Mononuclear cell (primary cell): ENCODE results near the gene CDH2. TPM values are rescaled to one million over a fixed set of nuclear protein-coding genes. Genes with fewer than 3 reads are reported as not detected.

Source experiments
- H3K27me3 ChIP-seq: 2 replicates; pipeline ENCODE4 v1.6.0; 2011; ENCODE audit warnings: low read length, control low read depth; ENCODE audit not compliant: insufficient read depth
- H3K4me1 ChIP-seq: 2 replicates; pipeline ENCODE4 v1.5.1; 2011; ENCODE audit warnings: mild to moderate bottlenecking, low read length, control low read depth; ENCODE audit not compliant: insufficient read depth
- H3K4me3 ChIP-seq: 2 replicates; pipeline ENCODE4 v1.5.1; 2011; ENCODE audit warnings: mild to moderate bottlenecking, low read length, moderate library complexity
- H3K9me3 ChIP-seq: 2 replicates; pipeline ENCODE4 v1.5.1; 2011; ENCODE audit warnings: low read depth, mild to moderate bottlenecking, control low read depth, low read length
- total RNA-seq: library from RNA; depleted of rRNA; stranded (reverse); fragments of >200 nt; gene quantifications from one replicate; pipeline ENCODE4 v1.2.3, GENCODE V29; 2012

CDH2 gene
- total RNA-seq, 1 donor = not detected

- H3K4me1 ChIP-seq = no peaks in the 10 kb centered on the region
- H3K4me3 ChIP-seq = no peak overlapping the region
- H3K27me3 ChIP-seq = no peaks in the 10 kb centered on the region
- no peaks in the 10 kb centered on the region for H3K9me3 ChIP-seq
Observed at GRCh38 chr18:27996801-27997272, 180.1 kb downstream of the CDH2 start.

DNA sequence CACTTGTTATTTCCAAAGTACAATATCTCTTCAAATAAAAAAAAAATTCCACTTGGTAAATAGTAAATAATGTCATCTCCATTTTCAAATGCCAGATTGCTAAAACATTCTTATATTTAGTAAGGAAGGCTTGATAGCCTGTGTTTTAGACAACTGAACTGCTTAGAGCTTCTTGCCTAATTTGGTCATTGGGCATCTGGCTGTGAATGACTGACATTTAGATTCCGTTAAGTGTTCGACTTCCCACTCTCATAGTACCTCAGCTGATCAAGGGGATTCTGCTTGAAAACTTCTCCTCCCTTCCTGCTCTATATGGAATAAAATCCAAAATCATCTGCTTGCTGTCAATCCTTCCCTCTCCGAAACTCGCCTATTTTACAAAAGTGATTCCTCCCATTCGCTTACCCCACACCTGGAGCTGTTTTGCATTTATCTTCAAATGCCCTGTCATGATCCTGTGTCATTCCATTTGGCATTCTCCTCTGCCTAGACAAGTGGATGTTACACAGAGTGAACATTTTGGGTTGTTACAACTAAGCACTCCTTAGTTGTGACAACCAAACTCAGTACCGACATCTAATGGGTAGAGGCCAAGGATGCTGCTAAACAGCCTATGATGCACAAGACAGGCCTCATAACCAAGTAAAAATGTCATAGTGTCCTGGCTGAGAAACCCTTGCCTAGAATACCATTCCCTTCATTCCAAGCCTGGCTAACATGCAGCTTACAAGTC, 181.0 kb downstream of the CDH2 start:
- H3K9me3 ChIP-seq = no peaks in the 10 kb centered on the region
- H3K4me1 ChIP-seq = no peaks in the 10 kb centered on the region
- H3K4me3 ChIP-seq = no peak overlapping the region
- H3K27me3 ChIP-seq = no peaks in the 10 kb centered on the region

DNA sequence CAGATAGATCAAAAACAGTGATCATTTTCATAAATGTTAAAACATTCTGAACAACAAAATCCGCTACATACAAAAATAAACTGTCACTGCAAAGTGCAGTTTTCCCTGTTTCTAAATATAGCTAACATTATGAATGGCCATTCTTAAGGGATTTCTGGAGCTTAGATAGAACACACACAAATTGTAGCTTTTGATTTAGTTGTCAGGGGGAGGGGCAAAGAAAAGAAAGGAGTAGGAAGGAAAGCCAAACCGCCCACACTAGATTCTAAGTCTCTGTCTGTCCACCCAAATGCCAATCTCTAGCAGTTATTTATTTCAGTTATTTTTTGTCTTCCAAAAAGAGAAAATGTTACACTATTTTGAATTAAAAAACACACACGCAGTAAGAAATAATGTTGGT, 182.4 kb downstream of the CDH2 start:
- no peak overlapping the region for H3K4me3 ChIP-seq
- H3K27me3 ChIP-seq = no peaks in the 10 kb centered on the region
- H3K9me3 ChIP-seq = no peaks in the 10 kb centered on the region
- no peaks in the 10 kb centered on the region for H3K4me1 ChIP-seq

DNA sequence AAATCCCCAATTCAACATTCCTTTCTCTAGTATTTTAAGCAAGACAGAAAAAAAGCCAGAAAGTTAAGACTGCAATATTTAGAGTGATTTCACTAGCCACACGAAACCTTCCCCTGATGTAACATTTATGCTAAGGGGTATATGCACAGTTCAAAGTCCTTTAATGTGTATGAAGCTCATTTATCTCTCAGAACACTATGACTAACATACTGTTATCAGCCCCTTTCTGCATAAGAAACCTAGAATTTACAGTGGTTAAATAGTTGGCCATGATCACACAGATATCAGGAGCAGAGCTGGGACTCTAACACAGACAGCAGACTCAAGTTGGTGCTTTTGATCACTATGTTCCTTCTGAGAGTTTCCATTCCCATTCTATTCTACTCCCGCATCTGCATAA, 185.5 kb downstream of the CDH2 start:
- H3K27me3 ChIP-seq = no peaks in the 10 kb centered on the region
- no peaks in the 10 kb centered on the region for H3K4me1 ChIP-seq
- H3K9me3 ChIP-seq = no peaks in the 10 kb centered on the region
- no peak overlapping the region for H3K4me3 ChIP-seq

DNA sequence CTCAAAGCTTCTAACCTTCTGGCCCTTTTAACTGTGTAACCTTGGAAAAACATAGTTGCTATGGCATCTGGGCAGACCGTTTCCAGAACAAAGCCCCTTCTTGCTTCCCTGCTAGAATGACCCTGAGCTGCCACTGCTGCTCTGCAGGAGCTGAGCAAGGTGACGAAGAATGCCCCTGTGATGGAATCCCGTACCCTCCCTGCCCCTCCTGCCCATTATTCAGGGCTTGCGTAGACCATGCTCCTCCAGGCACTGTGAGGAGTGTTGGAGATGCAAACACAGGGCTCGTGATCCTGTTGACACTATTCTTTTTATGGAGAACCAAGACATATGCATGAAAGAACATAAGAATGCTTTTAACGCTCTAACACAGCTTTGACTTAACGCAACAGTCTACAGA, 191.1 kb downstream of the CDH2 start:
- Histone ChIP-seq H3K9me3 (no peaks in the 10 kb centered on the region), H3K4me3 (no peak overlapping the region), H3K4me1 (no peaks in the 10 kb centered on the region), H3K27me3 (no peaks in the 10 kb centered on the region)

DNA sequence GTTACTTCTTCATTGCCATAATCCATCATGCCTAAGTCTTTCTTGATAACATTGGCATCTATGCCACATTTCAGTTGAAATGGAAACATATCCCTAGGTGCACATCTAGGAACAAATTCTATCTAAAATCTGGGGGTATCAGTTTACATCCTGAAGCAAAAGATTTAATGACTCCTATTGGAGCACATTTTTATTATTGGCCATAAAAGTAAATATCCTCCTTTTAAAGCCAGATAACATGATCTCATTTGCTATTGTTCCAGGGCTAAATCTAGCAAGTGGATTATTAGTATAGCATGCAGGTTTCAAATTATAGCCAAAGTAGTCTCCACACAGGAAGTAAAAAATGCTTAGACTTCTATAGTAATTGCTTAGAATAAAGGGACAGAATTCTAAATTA, 193.2 kb downstream of the CDH2 start:
- Histone ChIP-seq H3K4me3 (no peak overlapping the region), H3K9me3 (no peaks in the 10 kb centered on the region), H3K27me3 (no peaks in the 10 kb centered on the region), H3K4me1 (no peaks in the 10 kb centered on the region)

DNA sequence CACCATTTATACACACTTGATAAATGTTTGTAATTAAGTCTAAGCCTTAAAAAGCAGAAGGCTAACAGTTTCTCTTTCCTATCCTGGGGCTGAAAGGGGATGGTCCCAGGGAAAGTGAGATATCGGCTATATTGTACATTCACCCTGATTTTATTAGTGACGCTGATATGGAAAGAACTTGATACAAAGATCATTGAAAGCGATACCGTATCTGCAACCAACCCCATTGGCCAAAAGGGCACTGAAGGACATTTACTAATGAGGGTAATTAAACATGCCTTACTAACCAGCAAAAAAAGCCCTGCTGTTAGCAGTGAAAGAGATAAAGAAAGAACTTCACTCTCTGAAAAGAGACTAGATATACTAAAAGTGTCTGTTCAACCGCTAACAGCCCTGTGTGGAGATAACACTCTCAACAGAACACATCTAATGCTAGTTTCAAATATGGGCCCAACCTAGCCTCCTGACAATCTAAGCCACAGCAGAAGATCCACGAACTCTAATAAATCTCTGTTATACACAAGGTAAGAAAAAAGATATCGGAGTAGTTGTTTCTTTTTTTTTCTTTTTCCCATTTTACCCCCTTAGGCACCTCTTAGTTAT, 200.0 kb downstream of the CDH2 start:
- H3K4me3 ChIP-seq = no peak overlapping the region
- H3K27me3 ChIP-seq = no peaks in the 10 kb centered on the region
- no peaks in the 10 kb centered on the region for H3K4me1 ChIP-seq
- no peaks in the 10 kb centered on the region for H3K9me3 ChIP-seq

- Histone ChIP-seq H3K9me3 (no peaks in the 10 kb centered on the region), H3K27me3 (no peaks in the 10 kb centered on the region), H3K4me3 (no peak overlapping the region), H3K4me1 (no peaks in the 10 kb centered on the region)
Observed at GRCh38 chr18:27970321-27970720, 206.6 kb downstream of the CDH2 start.

DNA sequence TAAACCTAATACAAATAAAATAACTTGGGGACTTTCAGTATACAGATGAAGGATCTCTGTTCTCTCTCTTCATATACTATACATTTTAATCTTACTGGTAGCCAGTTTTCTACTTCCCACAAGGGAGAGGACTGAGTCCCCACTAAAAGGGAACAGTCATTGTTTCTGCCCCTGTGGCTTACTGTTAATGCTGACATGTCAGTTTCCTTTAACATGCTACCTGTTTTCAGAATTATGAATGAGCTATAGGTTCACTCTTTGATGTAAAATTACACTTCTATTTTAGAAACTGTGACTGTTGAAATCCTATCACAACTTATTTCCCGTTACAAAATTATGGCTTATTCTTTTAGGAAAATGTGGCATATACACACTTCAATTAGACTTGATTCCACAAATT, 207.7 kb downstream of the CDH2 start:
- Histone ChIP-seq H3K27me3 (no peaks in the 10 kb centered on the region), H3K9me3 (no peaks in the 10 kb centered on the region), H3K4me3 (no peak overlapping the region), H3K4me1 (no peaks in the 10 kb centered on the region)

DNA sequence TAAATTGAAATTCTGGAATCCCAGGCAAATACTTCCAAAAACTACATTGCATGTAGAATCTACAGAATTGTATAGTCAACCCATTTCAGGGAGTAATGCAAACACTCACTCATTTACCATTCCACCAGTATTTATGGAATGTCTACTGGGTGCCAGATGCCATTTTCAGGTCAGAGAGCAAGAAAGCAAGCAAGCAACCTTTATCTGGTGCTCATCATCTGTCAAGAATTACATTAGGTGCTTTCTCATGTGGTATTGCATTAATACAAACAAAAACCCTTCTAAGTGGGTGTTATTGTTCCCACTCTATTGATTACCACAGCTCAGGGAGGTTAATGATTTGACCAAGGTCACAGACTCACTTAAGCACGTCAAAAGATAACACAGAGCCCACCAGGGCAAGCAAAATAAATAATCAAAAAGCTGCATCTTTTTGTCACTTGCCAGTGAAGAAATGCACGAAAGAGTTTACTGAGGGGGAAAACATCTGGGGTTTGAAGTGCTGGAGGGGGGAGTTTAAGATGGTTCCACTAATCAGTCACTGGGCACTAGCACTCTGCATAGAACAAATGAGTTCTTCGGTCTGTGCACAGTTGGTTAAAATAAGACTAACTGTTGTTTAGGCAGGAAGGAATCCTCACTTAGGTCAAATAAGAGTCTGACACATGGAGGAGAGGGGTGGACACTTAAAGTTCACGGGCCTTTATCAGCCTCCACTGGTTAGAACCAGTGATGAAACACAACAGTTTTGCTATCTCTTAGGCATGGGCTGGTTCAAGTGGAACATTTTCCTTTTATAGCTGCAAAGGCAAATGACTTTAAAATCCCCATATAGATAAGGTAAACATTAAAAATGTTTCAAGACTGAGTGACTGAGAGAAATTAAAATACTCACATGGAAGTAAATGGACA, 208.8 kb downstream of the CDH2 start:
- H3K27me3 ChIP-seq = no peaks in the 10 kb centered on the region
- no peak overlapping the region for H3K4me3 ChIP-seq
- H3K4me1 ChIP-seq = no peaks in the 10 kb centered on the region
- H3K9me3 ChIP-seq = no peaks in the 10 kb centered on the region

GRCh38 chr18:27966881-27967280, 210.0 kb downstream of the CDH2 start:
- Histone ChIP-seq H3K27me3 (no peaks in the 10 kb centered on the region), H3K4me3 (no peak overlapping the region), H3K9me3 (no peaks in the 10 kb centered on the region), H3K4me1 (no peaks in the 10 kb centered on the region)

DNA sequence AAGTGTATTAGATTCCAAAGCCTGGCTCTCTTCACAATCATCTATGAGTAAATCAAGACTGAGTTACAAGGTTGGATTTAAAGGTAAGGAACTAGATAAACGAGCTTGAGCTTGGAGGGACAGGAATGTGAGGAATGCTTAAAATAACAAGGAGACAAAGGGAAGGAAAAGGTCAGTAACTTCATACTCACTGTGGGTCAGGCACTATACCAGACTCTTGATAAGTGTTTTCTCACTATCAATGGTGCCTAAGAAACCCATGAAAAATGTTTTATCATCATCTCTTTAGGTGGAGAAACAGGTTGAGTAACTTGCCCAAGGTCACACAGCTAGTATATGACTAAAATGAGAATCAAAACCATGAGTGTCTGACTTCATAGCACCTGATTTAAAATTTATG, 212.1 kb downstream of the CDH2 start:
- Histone ChIP-seq H3K4me3 (no peak overlapping the region), H3K9me3 (no peaks in the 10 kb centered on the region), H3K27me3 (no peaks in the 10 kb centered on the region), H3K4me1 (no peaks in the 10 kb centered on the region)

- Histone ChIP-seq H3K9me3 (no peaks in the 10 kb centered on the region), H3K27me3 (no peaks in the 10 kb centered on the region)
Observed at GRCh38 chr18:27959101-27959500, 217.8 kb downstream of the CDH2 start.

GRCh38 chr18:27956001-27956640, 220.8 kb downstream of the CDH2 start:
- Histone ChIP-seq H3K27me3 (no peaks in the 10 kb centered on the region), H3K4me3 (no peak overlapping the region), H3K4me1 (no peaks in the 10 kb centered on the region), H3K9me3 (no peaks in the 10 kb centered on the region)

More at GRCh38 chr18:27959101-27959500, 217.8 kb downstream of the CDH2 start:
- Histone ChIP-seq H3K4me1 (no peaks in the 10 kb centered on the region), H3K4me3 (no peak overlapping the region)

DNA sequence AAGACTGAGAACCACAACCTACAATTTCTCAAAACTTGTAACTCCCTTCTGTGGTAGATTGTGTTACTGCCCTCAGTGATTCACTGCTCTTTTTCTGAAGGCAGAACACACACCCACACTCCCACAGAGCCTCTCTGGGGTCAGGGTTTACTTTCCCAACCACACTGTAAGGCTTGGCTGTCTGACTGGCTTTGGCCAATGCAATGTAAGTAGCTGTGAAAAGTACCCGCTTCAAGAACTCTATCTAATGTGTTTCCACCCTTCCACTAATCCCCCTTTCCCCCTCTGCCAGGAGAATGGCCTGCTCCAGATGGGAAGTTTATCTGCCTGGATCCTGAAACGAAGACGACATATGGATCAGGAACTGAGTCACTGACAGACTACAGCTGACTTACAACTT, 222.7 kb downstream of the CDH2 start:
- Histone ChIP-seq H3K4me3 (no peak overlapping the region), H3K9me3 (no peaks in the 10 kb centered on the region), H3K27me3 (no peaks in the 10 kb centered on the region), H3K4me1 (no peaks in the 10 kb centered on the region)
